ENCODE measurements around the gene WAPL.

DNA sequence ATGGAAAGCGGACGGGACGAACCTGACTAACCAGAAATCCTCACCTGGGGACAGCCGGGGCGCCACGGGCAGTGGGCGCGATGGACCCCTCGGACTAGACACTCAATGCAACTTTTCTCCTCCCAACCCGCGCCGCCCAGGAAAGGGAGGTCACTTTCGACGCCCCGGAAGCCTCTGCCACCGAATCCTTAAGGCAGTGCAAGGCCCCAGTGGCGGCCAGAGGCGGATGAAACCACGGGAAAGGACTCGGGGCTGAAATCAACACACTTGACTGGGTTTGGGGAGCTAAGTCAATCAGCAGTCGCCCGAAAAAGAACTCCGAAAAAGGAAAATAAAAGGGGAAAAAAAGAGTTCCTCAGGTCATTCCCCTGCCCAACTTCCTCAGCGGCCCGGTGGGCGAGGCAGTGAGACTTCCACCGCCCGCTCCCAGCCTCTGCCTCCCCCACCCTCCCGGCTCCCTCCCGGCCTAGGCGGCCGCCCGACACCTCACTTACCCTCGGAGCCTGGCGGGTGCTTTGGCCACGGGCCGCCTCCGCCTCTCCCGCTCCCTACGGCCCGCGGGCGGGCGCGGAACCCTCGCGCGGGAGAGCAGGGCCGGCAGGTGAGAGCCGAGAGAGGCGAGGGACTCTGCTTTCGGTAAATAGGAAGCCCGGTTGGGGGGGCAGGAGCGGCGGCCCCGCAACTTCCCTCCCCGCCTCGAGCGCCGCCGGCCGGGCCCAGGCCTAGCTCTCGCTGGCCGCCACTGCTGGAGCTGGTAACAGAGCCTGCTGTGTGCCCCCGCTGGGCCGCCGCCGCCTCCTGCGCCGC lies 518 bp downstream of the WAPL start:
- TF ChIP-seq, protein P1, sequence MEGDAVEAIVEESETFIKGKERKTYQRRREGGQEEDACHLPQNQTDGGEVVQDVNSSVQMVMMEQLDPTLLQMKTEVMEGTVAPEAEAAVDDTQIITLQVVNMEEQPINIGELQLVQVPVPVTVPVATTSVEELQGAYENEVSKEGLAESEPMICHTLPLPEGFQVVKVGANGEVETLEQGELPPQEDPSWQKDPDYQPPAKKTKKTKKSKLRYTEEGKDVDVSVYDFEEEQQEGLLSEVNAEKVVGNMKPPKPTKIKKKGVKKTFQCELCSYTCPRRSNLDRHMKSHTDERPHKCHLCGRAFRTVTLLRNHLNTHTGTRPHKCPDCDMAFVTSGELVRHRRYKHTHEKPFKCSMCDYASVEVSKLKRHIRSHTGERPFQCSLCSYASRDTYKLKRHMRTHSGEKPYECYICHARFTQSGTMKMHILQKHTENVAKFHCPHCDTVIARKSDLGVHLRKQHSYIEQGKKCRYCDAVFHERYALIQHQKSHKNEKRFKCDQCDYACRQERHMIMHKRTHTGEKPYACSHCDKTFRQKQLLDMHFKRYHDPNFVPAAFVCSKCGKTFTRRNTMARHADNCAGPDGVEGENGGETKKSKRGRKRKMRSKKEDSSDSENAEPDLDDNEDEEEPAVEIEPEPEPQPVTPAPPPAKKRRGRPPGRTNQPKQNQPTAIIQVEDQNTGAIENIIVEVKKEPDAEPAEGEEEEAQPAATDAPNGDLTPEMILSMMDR (IDR thresholded peaks at IDR 0.05), result no peak
- TF ChIP-seq POLR2A (IDR thresholded peaks at IDR 0.05), result no peak

Measured in heart left ventricle (tissue), 13 donors.